GM10248 (cell line): ENCODE measurements around the gene NISCH.

Experiments
- CTCF ChIA-PET: fragments of 300-600 bp; sonication (Branson Sonifier 250); formaldehyde crosslinking; extraction: SDS; loops from one replicate; lab custom pipeline; 2021; ENCODE audit warnings: antibody characterized with exemption; lab: Yijun Ruan, JAX
- POLR2A ChIA-PET: fragments of 350-650 bp; sonication (Branson Sonifier 250); formaldehyde crosslinking; extraction: SDS; loops from one replicate; lab custom pipeline; 2020; ENCODE audit warnings: antibody characterized with exemption; lab: Yijun Ruan, JAX
- DNase-seq: peaks from one replicate; pipeline ENCODE4 v3.0.0; 2012; ENCODE audit errors: extremely low spot score
- CTCF ChIP-seq: IDR thresholded peaks from 2 replicates; pipeline ENCODE4 v1.5.1; 2012; ENCODE audit warnings: mild to moderate bottlenecking, low read depth; ENCODE audit errors: extremely low read depth, missing control alignments, control extremely low read depth

Gene NISCH

GRCh38 chr3:52527732-52528585 is 72.6 kb downstream of the NISCH start:
- DNase-seq = no peak
- CTCF ChIA-PET = no interaction called here
- POLR2A ChIA-PET = no interaction called here
- no peak for TF ChIP-seq CTCF

- DNase-seq = no peak
- ChIA-PET POLR2A (interaction anchor here (0.6 kb wide), 1 partner anchor 442 kb away, joined by 3 read pairs; no protein-coding TSS in a partner anchor), CTCF (no interaction called here)
- TF ChIP-seq CTCF = no peak
These were observed 73.4 kb downstream of the NISCH start for GRCh38 chr3:52528586-52529375.

GRCh38 chr3:52529376-52530333 is 74.3 kb downstream of the NISCH start:
- no peak for TF ChIP-seq CTCF
- no peak for DNase-seq
- POLR2A ChIA-PET = interaction anchor here (0.6 kb wide), 1 partner anchor 443 kb away, joined by 3 read pairs; no protein-coding TSS in a partner anchor
- CTCF ChIA-PET = no interaction called here

- ChIA-PET CTCF (interaction anchor here (1.1 kb wide), 1 partner anchor 41 kb away, joined by 3 read pairs; no protein-coding TSS in a partner anchor), POLR2A (no interaction called here)
- no peak for TF ChIP-seq CTCF
- DNase-seq = no peak
These were observed 75.8 kb downstream of the NISCH start for GRCh38 chr3:52530918-52531826.

- DNase-seq = no peak
- ChIA-PET POLR2A (no interaction called here), CTCF (interaction anchor here (1.1 kb wide), 1 partner anchor 42 kb away, joined by 3 read pairs; no protein-coding TSS in a partner anchor)
- no peak for TF ChIP-seq CTCF
These were observed 76.6 kb downstream of the NISCH start for GRCh38 chr3:52531860-52532516.
